Naive thymus-derived CD4-positive, alpha-beta T cell (primary cell): Measurements from ENCODE around the gene MLX. TPM values are rescaled to one million over a fixed set of nuclear protein-coding genes. Genes with fewer than 3 reads are reported as not detected.

ENCODE experiments used
- ATAC-seq: fragments of 150-1000 bp; cut with Tn5 transposase; 2 replicates; pipeline ENCODE4 v1.10.0; 2021; ENCODE audit warnings: mild to moderate bottlenecking, moderate library complexity
- CTCF ChIA-PET: fragments of 350-600 bp; sonication (Branson Sonifier 250); formaldehyde crosslinking; loops from one replicate; lab custom pipeline; 2021; ENCODE audit warnings: antibody characterized with exemption; lab: Charles Lee
- POLR2A ChIA-PET: fragments of 350-600 bp; sonication (Branson Sonifier 250); formaldehyde crosslinking; loops from one replicate; lab custom pipeline; 2021; ENCODE audit warnings: antibody characterized with exemption, inconsistent platforms; lab: Charles Lee
- DNase-seq, 9 donors: peaks; one replicate each; pipeline versions ENCODE4 v3.0.0 to v3.0.0-alpha.2; 2020 to 2022; ENCODE audit warnings: mixed read lengths in 1 of 9
- H3K27ac ChIP-seq: one replicate; pipeline ENCODE4 v1.7.0; 2013; ENCODE audit warnings: mild to moderate bottlenecking, low read depth, low read length, moderate library complexity
- H3K27me3 ChIP-seq, 2 donors: one replicate each; pipeline ENCODE4 v1.7.0; 2013; ENCODE audit warnings: low read length in 2 of 2, mild to moderate bottlenecking in 2 of 2, moderate library complexity in 2 of 2; ENCODE audit not compliant: control insufficient read depth in 2 of 2, insufficient read depth in 2 of 2
- H3K36me3 ChIP-seq, 3 experiments: 1 replicate in 2 of 3; 2 replicates in 1 of 3; pipeline ENCODE4 v1.7.0; 2013; ENCODE audit warnings: low read length in 3 of 3, mild to moderate bottlenecking in 3 of 3, moderate library complexity in 1 of 3; ENCODE audit not compliant: insufficient read depth in 3 of 3, control insufficient read depth in 2 of 3
- H3K4me1 ChIP-seq, 2 donors: one replicate each; pipeline ENCODE4 v1.7.0; 2013; ENCODE audit warnings: low read length in 2 of 2, mild to moderate bottlenecking in 2 of 2, moderate library complexity in 1 of 2; ENCODE audit not compliant: control insufficient read depth in 2 of 2, insufficient read depth in 2 of 2
- H3K4me3 ChIP-seq: 2 replicates; pipeline ENCODE4 v1.7.0; 2013; ENCODE audit warnings: mild to moderate bottlenecking, low read length
- H3K9me3 ChIP-seq, 3 experiments: 1 replicate in 2 of 3; 2 replicates in 1 of 3; pipeline ENCODE4 v1.7.0; 2013; ENCODE audit warnings: low read length in 3 of 3; ENCODE audit not compliant: control insufficient read depth in 2 of 3
- H3K27ac Mint-ChIP-seq, 9 donors: one replicate each; pipeline ENCODE4 v1.8.0; 2020 to 2022; ENCODE audit warnings: mixed read lengths in 9 of 9, mild to moderate bottlenecking in 8 of 9, moderate library complexity in 5 of 9, inconsistent platforms in 2 of 9
- H3K27me3 Mint-ChIP-seq, 5 donors: one replicate each; pipeline ENCODE4 v1.8.0; 2021 to 2022; ENCODE audit warnings: mixed read lengths in 5 of 5, mild to moderate bottlenecking in 1 of 5
- H3K36me3 Mint-ChIP-seq, 5 donors: one replicate each; pipeline ENCODE4 v1.8.0; 2020 to 2022; ENCODE audit warnings: mixed read lengths in 5 of 5, mild to moderate bottlenecking in 3 of 5, inconsistent platforms in 1 of 5
- H3K4me1 Mint-ChIP-seq, 7 donors: one replicate each; pipeline ENCODE4 v1.8.0; 2020 to 2022; ENCODE audit warnings: mixed read lengths in 7 of 7, mild to moderate bottlenecking in 3 of 7, inconsistent platforms in 1 of 7
- H3K4me3 Mint-ChIP-seq, 10 donors: one replicate each; pipeline ENCODE4 v1.8.0; 2020 to 2022; ENCODE audit warnings: mild to moderate bottlenecking in 10 of 10, mixed read lengths in 10 of 10, moderate library complexity in 6 of 10, inconsistent platforms in 2 of 10
- H3K9me3 Mint-ChIP-seq, 11 donors: one replicate each; pipeline ENCODE4 v1.8.0; 2020 to 2022; ENCODE audit warnings: mixed read lengths in 11 of 11, mild to moderate bottlenecking in 4 of 11, inconsistent platforms in 1 of 11, moderate library complexity in 1 of 11
- intact Hi-C, 2 donors: fragments of 100-400 bp; cut with micrococcal nuclease; formaldehyde crosslinking; loops; one replicate each; pipeline ENCODE4 v1.15.1; 2023
- polyA plus RNA-seq, 2 donors: library from polyadenylated mRNA; unstranded; fragments of 300-500 nt; fragmentation: Illumina TruSeq; gene quantifications; one replicate each; pipeline ENCODE4 v1.2.3, GENCODE V29; 2021
- total RNA-seq, 6 experiments: library from RNA in 5 of 6; stranded (reverse) in 5 of 6; gene quantifications; 1 replicate in 5 of 6; 2 replicates in 1 of 6; pipeline ENCODE4 v1.2.3 and lab custom pipeline; 2021 to 2026

Gene MLX
- total and polyA plus RNA-seq, 7 experiments from 2014 or later, result 28.1 to 73.9 (median 50.1) TPM

GRCh38 chr17:42561897-42562387, 5.0 kb upstream of the MLX start, which contains the start of gene COASY:
TSS of gene COASY (plus strand) at chr17:42562148. CDS start at chr17:42562623, 475 bp downstream.
- Mint-ChIP-seq H3K36me3 (peaks cover 0 to 12% (median 0%) of the 10 kb centered on the region in 5 donors), H3K27ac (peak within 1 kb of the TSS; percentile 89 to 95 (median 92)), H3K4me1 (peaks cover 19 to 43% (median 33%) of the 10 kb centered on the region in 7 donors), H3K9me3 (peaks cover 0 to 4% (median 0%) of the 10 kb centered on the region in 11 donors), H3K27me3 (peaks cover 0 to 3% (median 0%) of the 10 kb centered on the region in 5 donors), H3K4me3 (peak within 1 kb of the TSS; percentile 90 to 95 (median 91))
- peak; percentile 81 for ATAC-seq
- Histone ChIP-seq H3K27ac (peak within 1 kb of the TSS; percentile 84), H3K27me3 (no peaks in the 10 kb centered on the region), H3K36me3 (peaks cover 0 to 38% (median 21%) of the 10 kb centered on the region in 3 experiments), H3K4me3 (peak within 1 kb of the TSS; percentile 95), H3K4me1 (peaks cover 24 to 25% of the 10 kb centered on the region in 2 donors), H3K9me3 (no peaks in the 10 kb centered on the region)
- POLR2A ChIA-PET, result interaction anchor here (0.6 to 1.9 kb wide), 3 partner anchors 11 to 72 kb away, joined by 3 to 7 read pairs (median 4); partner anchors contain the start of gene PSMC3IP
- intact Hi-C loops, result loop anchor here (1.0 to 2.0 kb wide), 7 partner anchors 8 to 545 kb away; partner anchors contain the start of genes RETREG3 (in 2 of the 2), TUBG1 (in 2 of the 2), DNAJC7 (in 1 of the 2) and NAGLU (in 1 of the 2)
- peak; percentile 77 to 93 (median 89) for DNase-seq
- CTCF ChIA-PET, result no interaction called here

GRCh38 chr17:42562388-42563142, 4.3 kb upstream of the MLX start:
- Histone ChIP-seq H3K27ac (peak overlapping the region; percentile 84), H3K27me3 (no peaks in the 10 kb centered on the region), H3K9me3 (no peaks in the 10 kb centered on the region), H3K36me3 (peaks cover 0 to 43% (median 21%) of the 10 kb centered on the region in 3 experiments), H3K4me1 (peaks cover 25 to 28% of the 10 kb centered on the region in 2 donors), H3K4me3 (peak overlapping the region; percentile 95)
- Mint-ChIP-seq H3K27me3 (peaks cover 0 to 3% (median 0%) of the 10 kb centered on the region in 5 donors), H3K36me3 (peaks cover 0 to 16% (median under 1%) of the 10 kb centered on the region in 5 donors), H3K4me3 (peak overlapping the region; percentile 90 to 95 (median 91)), H3K27ac (peak overlapping the region; percentile 89 to 95 (median 92)), H3K4me1 (peaks cover 17 to 42% (median 34%) of the 10 kb centered on the region in 7 donors), H3K9me3 (peaks cover 0 to 4% (median 0%) of the 10 kb centered on the region in 11 donors)
- DNase-seq (peak in 1 of 9 donors; percentile 34), ATAC-seq (peak; percentile 6)
- POLR2A ChIA-PET, result interaction anchor here (0.6 to 5.8 kb wide), 4 partner anchors 10 to 152 kb away, joined by 4 to 19 read pairs (median 6); partner anchors contain the start of genes NAGLU and PSMC3IP
- CTCF ChIA-PET, result no interaction called here
- intact Hi-C loops, result loop anchor here (1.0 to 2.0 kb wide), 7 partner anchors 8 to 545 kb away; partner anchors contain the start of genes RETREG3 (in 2 of the 2), TUBG1 (in 2 of the 2), DNAJC7 (in 1 of the 2) and NAGLU (in 1 of the 2)

DNA sequence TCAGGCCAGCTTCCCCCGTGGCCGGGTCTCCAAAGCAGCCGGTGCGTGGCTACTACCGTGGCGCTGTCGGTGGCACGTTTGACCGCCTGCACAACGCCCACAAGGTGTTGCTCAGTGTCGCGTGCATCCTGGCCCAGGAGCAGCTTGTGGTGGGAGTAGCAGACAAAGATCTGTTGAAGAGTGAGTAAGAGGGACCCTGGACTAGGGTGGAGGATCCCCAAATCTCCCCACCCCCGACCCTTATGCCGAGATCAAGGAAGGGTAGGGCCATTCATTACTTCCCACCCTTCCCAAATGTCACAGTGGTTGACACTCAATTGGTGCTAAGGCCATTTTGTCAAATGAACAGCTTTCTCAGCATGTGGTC, 3.8 kb upstream of the MLX start:
- Histone ChIP-seq H3K36me3 (peaks cover 0 to 43% (median 21%) of the 10 kb centered on the region in 3 experiments), H3K4me1 (peaks cover 29 to 31% of the 10 kb centered on the region in 2 donors), H3K27me3 (no peaks in the 10 kb centered on the region), H3K27ac (peak overlapping the region; percentile 84), H3K9me3 (no peaks in the 10 kb centered on the region), H3K4me3 (peak overlapping the region; percentile 95)
- Mint-ChIP-seq H3K36me3 (peaks cover 0 to 19% (median 3%) of the 10 kb centered on the region in 5 donors), H3K9me3 (peaks cover 0 to 4% (median 0%) of the 10 kb centered on the region in 11 donors), H3K4me1 (peaks cover 21 to 46% (median 38%) of the 10 kb centered on the region in 7 donors), H3K27me3 (peaks cover 0 to 3% (median 0%) of the 10 kb centered on the region in 5 donors), H3K4me3 (peak overlapping the region; percentile 90 to 95 (median 91)), H3K27ac (peak overlapping the region; percentile 74 to 95 (median 91))
- ATAC-seq (no peak), DNase-seq (no peak)
- intact Hi-C loops, result loop anchor here (2.0 kb wide), 1 partner anchor 46 kb away; the partner anchor contains the start of genes RETREG3 (in 2 of the 2) and TUBG1 (in 2 of the 2)
- ChIA-PET CTCF (interaction anchor here (0.7 kb wide), 1 partner anchor 9 kb away, joined by 3 read pairs; no protein-coding TSS in a partner anchor), POLR2A (interaction anchor here (0.6 to 5.8 kb wide), 5 partner anchors 15 to 621 kb away, joined by 3 to 19 read pairs (median 5); partner anchors contain the start of genes NAGLU, PSMC3IP and STAT3)

DNA sequence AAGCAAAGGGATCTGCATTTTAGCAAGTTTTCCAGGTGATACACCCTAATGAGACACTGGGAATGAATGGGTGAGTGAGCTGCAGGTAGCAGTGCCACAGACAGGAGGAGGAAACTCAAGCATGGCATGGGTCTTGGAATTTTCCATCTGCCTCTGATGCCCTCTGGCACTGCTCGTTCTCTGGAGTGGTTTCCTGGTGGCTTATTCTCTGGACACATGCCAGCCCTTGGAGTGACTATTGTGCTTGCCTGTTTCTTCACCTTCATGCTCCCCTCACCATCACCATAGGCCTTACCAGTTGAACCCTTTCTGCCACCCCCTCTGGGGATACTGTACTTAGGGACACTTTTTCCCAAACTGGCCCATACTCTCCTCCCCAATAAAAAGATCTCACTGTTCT, 3.4 kb upstream of the MLX start:
- Mint-ChIP-seq H3K4me3 (peak overlapping the region; percentile 71 to 95 (median 91)), H3K4me1 (peaks cover 23 to 48% (median 40%) of the 10 kb centered on the region in 7 donors), H3K36me3 (peaks cover 0 to 20% (median 3%) of the 10 kb centered on the region in 5 donors), H3K9me3 (peaks cover 0 to 4% (median 0%) of the 10 kb centered on the region in 11 donors), H3K27ac (peak overlapping the region in 8 of 9 donors; percentile 62 to 95 (median 82)), H3K27me3 (peaks cover 0 to 3% (median 0%) of the 10 kb centered on the region in 5 donors)
- peaks cover 0 to 46% (median 21%) of the 10 kb centered on the region in 3 experiments for H3K36me3 ChIP-seq
- CTCF ChIA-PET, result interaction anchor here (0.7 kb wide), 1 partner anchor 10 kb away, joined by 3 read pairs; no protein-coding TSS in a partner anchor
- H3K27ac ChIP-seq, result peak overlapping the region; percentile 84
- H3K4me3 ChIP-seq, result no peak overlapping the region
- POLR2A ChIA-PET, result interaction anchor here (0.7 to 5.8 kb wide), 4 partner anchors 15 to 621 kb away, joined by 3 to 19 read pairs (median 6); partner anchors contain the start of genes NAGLU, PSMC3IP and STAT3
- H3K9me3 ChIP-seq, result no peaks in the 10 kb centered on the region
- peaks cover 31 to 32% of the 10 kb centered on the region in 2 donors for H3K4me1 ChIP-seq
- intact Hi-C loops, result loop anchor here (2.0 kb wide), 1 partner anchor 45 kb away; the partner anchor contains the start of genes RETREG3 (in 2 of the 2) and TUBG1 (in 2 of the 2)
- no peak for DNase-seq
- no peaks in the 10 kb centered on the region for H3K27me3 ChIP-seq
- no peak for ATAC-seq

DNA sequence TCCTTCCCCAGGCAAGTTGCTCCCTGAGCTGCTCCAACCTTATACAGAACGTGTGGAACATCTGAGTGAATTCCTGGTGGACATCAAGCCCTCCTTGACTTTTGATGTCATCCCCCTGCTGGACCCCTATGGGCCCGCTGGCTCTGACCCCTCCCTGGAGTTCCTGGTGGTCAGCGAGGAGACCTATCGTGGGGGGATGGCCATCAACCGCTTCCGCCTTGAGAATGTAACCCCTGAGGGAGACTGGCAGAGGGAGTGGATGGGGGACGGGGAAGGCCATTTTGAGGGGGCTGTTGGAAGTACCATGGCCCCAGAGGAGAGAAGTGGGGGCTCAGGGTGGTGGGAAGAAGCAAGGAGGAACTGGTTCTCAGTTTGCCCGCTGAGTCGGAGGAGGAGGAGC, 3.0 kb upstream of the MLX start:
- POLR2A ChIA-PET, result interaction anchor here (0.7 to 5.8 kb wide), 4 partner anchors 14 to 622 kb away, joined by 3 to 27 read pairs (median 12); partner anchors contain the start of genes NAGLU, PSMC3IP and STAT3
- H3K27ac Mint-ChIP-seq, result peak overlapping the region in 8 of 9 donors; percentile 62 to 95 (median 82)
- no peak overlapping the region for H3K4me3 ChIP-seq
- CTCF ChIA-PET, result interaction anchor here (0.7 to 1.4 kb wide), 2 partner anchors 10 to 241 kb away, joined by 3 read pairs; no protein-coding TSS in a partner anchor
- intact Hi-C loops, result loop anchor here (2.0 kb wide), 1 partner anchor 45 kb away; the partner anchor contains the start of genes RETREG3 (in 2 of the 2) and TUBG1 (in 2 of the 2)
- DNase-seq, result no peak
- peaks cover 0 to 4% (median 0%) of the 10 kb centered on the region in 11 donors for H3K9me3 Mint-ChIP-seq
- ATAC-seq, result no peak
- H3K36me3 ChIP-seq, result peaks cover 0 to 50% (median 21%) of the 10 kb centered on the region in 3 experiments
- H3K9me3 ChIP-seq, result no peaks in the 10 kb centered on the region
- peaks cover 31 to 32% of the 10 kb centered on the region in 2 donors for H3K4me1 ChIP-seq
- peak overlapping the region; percentile 27 for H3K27ac ChIP-seq
- peak overlapping the region; percentile 71 to 95 (median 91) for H3K4me3 Mint-ChIP-seq
- H3K36me3 Mint-ChIP-seq, result peaks cover 0 to 23% (median 3%) of the 10 kb centered on the region in 5 donors
- peaks cover 26 to 52% (median 43%) of the 10 kb centered on the region in 7 donors for H3K4me1 Mint-ChIP-seq
- H3K27me3 ChIP-seq, result no peaks in the 10 kb centered on the region
- H3K27me3 Mint-ChIP-seq, result peaks cover 0 to 3% (median 0%) of the 10 kb centered on the region in 5 donors
